ENCODE measurements around the gene CAMK1G.
A peak's percentile ranks its signal among the peaks of the same experiment; 100 is the strongest.

Gene CAMK1G

GRCh38 chr1:209645574-209646452 is 62.3 kb downstream of the CAMK1G start:
- no peak for TF ChIP-seq CTCF (IDR thresholded peaks at IDR 0.05; ENCODE audit: control insufficient read depth, extremely low read depth, insufficient read depth)
- no peak for DNase-seq (ENCODE audit: low read depth)
- H3K4me3 ChIP-seq (ENCODE audit: low read depth, low read length): no peak overlapping the region

GRCh38 chr1:209646558-209646957 is 63.0 kb downstream of the CAMK1G start:
- no peak for DNase-seq (ENCODE audit: low read depth)
- H3K4me3 ChIP-seq (ENCODE audit: low read depth, low read length): no peak overlapping the region
- no peak for TF ChIP-seq CTCF (IDR thresholded peaks at IDR 0.05; ENCODE audit: control insufficient read depth, extremely low read depth, insufficient read depth)

- DNase-seq (ENCODE audit: low read depth): no peak
- TF ChIP-seq CTCF (IDR thresholded peaks at IDR 0.05; ENCODE audit: control insufficient read depth, extremely low read depth, insufficient read depth): no peak
- no peak overlapping the region for H3K4me3 ChIP-seq (ENCODE audit: low read depth, low read length)
These were observed 63.6 kb downstream of the CAMK1G start for GRCh38 chr1:209647156-209647555.

GRCh38 chr1:209648346-209648745 is 64.8 kb downstream of the CAMK1G start:
- no peak for DNase-seq (ENCODE audit: low read depth)
- no peak for TF ChIP-seq CTCF (IDR thresholded peaks at IDR 0.05; ENCODE audit: control insufficient read depth, extremely low read depth, insufficient read depth)
- H3K4me3 ChIP-seq (ENCODE audit: low read depth, low read length): no peak overlapping the region

GRCh38 chr1:209648931-209649776 is 65.6 kb downstream of the CAMK1G start:
- DNase-seq (ENCODE audit: low read depth): peak; percentile 11
- no peak overlapping the region for H3K4me3 ChIP-seq (ENCODE audit: low read depth, low read length)
- no peak for TF ChIP-seq CTCF (IDR thresholded peaks at IDR 0.05; ENCODE audit: control insufficient read depth, extremely low read depth, insufficient read depth)

GRCh38 chr1:209650454-209650853 is 66.9 kb downstream of the CAMK1G start:
- H3K4me3 ChIP-seq (ENCODE audit: low read depth, low read length): no peak overlapping the region
- DNase-seq (ENCODE audit: low read depth): no peak
- TF ChIP-seq CTCF (IDR thresholded peaks at IDR 0.05; ENCODE audit: control insufficient read depth, extremely low read depth, insufficient read depth): no peak
